ENCODE measurements around the gene HCK.
A peak's percentile ranks its signal among the peaks of the same experiment; 100 is the strongest.
"Not testable (repeated sequence)": the region's sequence is repeated elsewhere in the genome, so short reads cannot be mapped to it uniquely, and the experiment has no call there.

HCK gene

GRCh38 chr20:32029561-32029960 is 22.5 kb upstream of the HCK start:
- DNase-seq (ENCODE audit: low spot score) = no peak

- peak; percentile 81 for DNase-seq (ENCODE audit: low spot score)
Measured at GRCh38 chr20:32031007-32031958, 20.8 kb upstream of the HCK start.

- no peak for DNase-seq (ENCODE audit: low spot score)
Measured at GRCh38 chr20:32033316-32033715, 18.7 kb upstream of the HCK start.

- not testable (repeated sequence) for DNase-seq (ENCODE audit: low spot score)
Measured at GRCh38 chr20:32033721-32034120, 18.3 kb upstream of the HCK start.

GRCh38 chr20:32034581-32035425 is 17.2 kb upstream of the HCK start:
- DNase-seq (ENCODE audit: low spot score) = no peak

- DNase-seq (ENCODE audit: low spot score) = no peak
Measured at GRCh38 chr20:32035426-32035779, 16.6 kb upstream of the HCK start.

GRCh38 chr20:32036252-32036651 is 15.8 kb upstream of the HCK start:
- no peak for DNase-seq (ENCODE audit: low spot score)

GRCh38 chr20:32036716-32037485 is 15.1 kb upstream of the HCK start:
- peak; percentile 25 for DNase-seq (ENCODE audit: low spot score)

- DNase-seq (ENCODE audit: low spot score) = no peak
Measured at GRCh38 chr20:32037929-32038328, 14.1 kb upstream of the HCK start.

GRCh38 chr20:32040142-32040953 is 11.7 kb upstream of the HCK start:
- DNase-seq (ENCODE audit: low spot score) = no peak

GRCh38 chr20:32045999-32046398 is 6.0 kb upstream of the HCK start:
- no peak for DNase-seq (ENCODE audit: low spot score)

- DNase-seq (ENCODE audit: low spot score) = no peak
Measured at GRCh38 chr20:32050324-32050841, 1.7 kb upstream of the HCK start.

- no peak for DNase-seq (ENCODE audit: low spot score)
Measured at GRCh38 chr20:32050851-32051556, 1.0 kb upstream of the HCK start.

- no peak for DNase-seq (ENCODE audit: low spot score)
Measured at GRCh38 chr20:32051720-32052089, 337 bp upstream of the HCK start.

- DNase-seq (ENCODE audit: low spot score) = no peak
Measured at GRCh38 chr20:32052778-32053362, 828 bp downstream of the HCK start.

GRCh38 chr20:32053648-32054047 is 1.6 kb downstream of the HCK start:
- no peak for DNase-seq (ENCODE audit: low spot score)

GRCh38 chr20:32056708-32057483 is 4.9 kb downstream of the HCK start:
- no peak for DNase-seq (ENCODE audit: low spot score)

GRCh38 chr20:32057656-32058184 is 5.7 kb downstream of the HCK start:
- no peak for DNase-seq (ENCODE audit: low spot score)

- DNase-seq (ENCODE audit: low spot score) = no peak
Measured at GRCh38 chr20:32059189-32059588, 7.1 kb downstream of the HCK start.

All from LoVo (cell line).